Measurements from ENCODE around the gene ADRM1. TPM values are rescaled to one million over a fixed set of nuclear protein-coding genes. Genes with fewer than 3 reads are reported as not detected.

ADRM1 gene
- total RNA-seq, 1 donor from 2014 or later, result 193 TPM

DNA sequence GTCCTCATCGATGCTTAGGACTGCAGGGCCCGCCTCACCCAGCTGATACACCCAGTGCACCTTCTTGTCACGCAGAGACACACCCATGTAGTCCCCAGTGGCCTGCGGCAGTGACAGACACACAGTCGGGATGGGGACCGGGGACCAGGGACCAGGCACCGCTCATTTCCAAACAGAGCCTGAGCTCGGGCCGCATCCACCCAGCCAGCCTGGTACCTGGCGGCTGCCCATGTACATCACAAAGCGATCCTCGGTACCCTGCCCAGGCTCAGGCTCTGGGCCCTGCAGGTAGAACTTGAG is 11.5 kb downstream of the ADRM1 start:
- Histone ChIP-seq H3K36me3 (ENCODE audit: control insufficient read depth, insufficient read depth, low read length) (peaks cover 6% of the 10 kb centered on the region), H3K4me3 (ENCODE audit: low read depth, low read length) (no peak overlapping the region), H3K27me3 (ENCODE audit: control insufficient read depth, insufficient read depth, low read length) (no peaks in the 10 kb centered on the region)
- DNase-seq (ENCODE audit: low read depth), result no peak
- TF ChIP-seq, protein P1, sequence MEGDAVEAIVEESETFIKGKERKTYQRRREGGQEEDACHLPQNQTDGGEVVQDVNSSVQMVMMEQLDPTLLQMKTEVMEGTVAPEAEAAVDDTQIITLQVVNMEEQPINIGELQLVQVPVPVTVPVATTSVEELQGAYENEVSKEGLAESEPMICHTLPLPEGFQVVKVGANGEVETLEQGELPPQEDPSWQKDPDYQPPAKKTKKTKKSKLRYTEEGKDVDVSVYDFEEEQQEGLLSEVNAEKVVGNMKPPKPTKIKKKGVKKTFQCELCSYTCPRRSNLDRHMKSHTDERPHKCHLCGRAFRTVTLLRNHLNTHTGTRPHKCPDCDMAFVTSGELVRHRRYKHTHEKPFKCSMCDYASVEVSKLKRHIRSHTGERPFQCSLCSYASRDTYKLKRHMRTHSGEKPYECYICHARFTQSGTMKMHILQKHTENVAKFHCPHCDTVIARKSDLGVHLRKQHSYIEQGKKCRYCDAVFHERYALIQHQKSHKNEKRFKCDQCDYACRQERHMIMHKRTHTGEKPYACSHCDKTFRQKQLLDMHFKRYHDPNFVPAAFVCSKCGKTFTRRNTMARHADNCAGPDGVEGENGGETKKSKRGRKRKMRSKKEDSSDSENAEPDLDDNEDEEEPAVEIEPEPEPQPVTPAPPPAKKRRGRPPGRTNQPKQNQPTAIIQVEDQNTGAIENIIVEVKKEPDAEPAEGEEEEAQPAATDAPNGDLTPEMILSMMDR (IDR thresholded peaks at IDR 0.05; ENCODE audit: insufficient read depth, low read length, poor library complexity, severe bottlenecking), result no peak

DNA sequence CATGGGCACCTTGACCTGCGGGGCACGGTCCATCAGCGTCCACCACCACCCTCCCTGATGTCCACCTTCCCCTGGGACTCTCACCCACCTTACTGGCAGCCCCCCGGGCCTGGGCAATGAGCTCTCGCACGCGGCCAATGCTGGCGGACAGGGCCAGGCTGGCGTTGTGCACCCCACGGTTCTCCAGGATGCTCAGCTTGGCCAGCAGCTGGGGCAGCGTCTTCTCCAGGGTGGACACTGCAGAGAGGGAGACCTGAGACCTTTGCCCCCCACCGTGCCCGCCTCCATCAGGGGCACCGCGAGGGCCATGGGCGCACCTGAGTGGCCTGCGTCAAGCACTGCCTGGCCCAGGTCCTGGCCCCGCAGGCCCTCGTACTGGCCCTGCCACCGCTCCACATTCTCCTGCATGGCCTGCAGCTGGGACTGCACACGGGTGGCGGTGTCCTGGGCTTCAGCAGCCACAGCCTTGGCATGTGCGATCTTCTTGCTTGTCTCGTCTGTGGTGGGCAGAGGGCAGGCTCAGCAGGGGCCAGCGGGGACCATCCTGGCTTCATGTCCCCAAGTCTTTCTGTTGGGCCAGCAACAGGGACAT is 12.0 kb downstream of the ADRM1 start:
- no peaks in the 10 kb centered on the region for H3K27me3 ChIP-seq (ENCODE audit: control insufficient read depth, insufficient read depth, low read length)
- DNase-seq (ENCODE audit: low read depth), result no peak
- H3K4me3 ChIP-seq (ENCODE audit: low read depth, low read length), result no peak overlapping the region
- TF ChIP-seq, protein P1 (IDR thresholded peaks at IDR 0.05; ENCODE audit: insufficient read depth, low read length, poor library complexity, severe bottlenecking), result no peak
- peaks cover 6% of the 10 kb centered on the region for H3K36me3 ChIP-seq (ENCODE audit: control insufficient read depth, insufficient read depth, low read length)

DNA sequence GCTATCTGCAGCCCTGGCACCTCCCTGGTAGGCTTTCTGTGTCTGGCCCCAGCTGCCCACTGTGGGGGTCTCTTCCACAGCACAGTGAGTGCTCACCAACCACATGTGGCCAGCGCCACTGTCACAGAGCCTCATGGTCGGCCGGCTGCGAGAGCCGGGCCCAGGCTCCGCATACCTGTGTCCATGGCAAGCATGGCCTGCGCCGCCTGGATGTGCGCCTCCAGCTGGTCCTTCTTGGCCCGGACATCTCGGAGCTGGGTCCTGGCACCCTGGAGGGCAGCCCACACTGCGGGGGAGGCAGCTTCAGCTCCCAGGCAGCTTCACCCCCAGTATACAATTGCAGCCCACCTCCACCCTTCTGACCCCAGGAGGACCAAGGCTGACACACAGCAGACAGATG is 13.0 kb downstream of the ADRM1 start:
- TF ChIP-seq, protein P1 (IDR thresholded peaks at IDR 0.05; ENCODE audit: insufficient read depth, low read length, poor library complexity, severe bottlenecking), result no peak
- Histone ChIP-seq H3K27me3 (ENCODE audit: control insufficient read depth, insufficient read depth, low read length) (no peaks in the 10 kb centered on the region), H3K4me3 (ENCODE audit: low read depth, low read length) (no peak overlapping the region), H3K36me3 (ENCODE audit: control insufficient read depth, insufficient read depth, low read length) (peaks cover 6% of the 10 kb centered on the region)
- no peak for DNase-seq (ENCODE audit: low read depth)

DNA sequence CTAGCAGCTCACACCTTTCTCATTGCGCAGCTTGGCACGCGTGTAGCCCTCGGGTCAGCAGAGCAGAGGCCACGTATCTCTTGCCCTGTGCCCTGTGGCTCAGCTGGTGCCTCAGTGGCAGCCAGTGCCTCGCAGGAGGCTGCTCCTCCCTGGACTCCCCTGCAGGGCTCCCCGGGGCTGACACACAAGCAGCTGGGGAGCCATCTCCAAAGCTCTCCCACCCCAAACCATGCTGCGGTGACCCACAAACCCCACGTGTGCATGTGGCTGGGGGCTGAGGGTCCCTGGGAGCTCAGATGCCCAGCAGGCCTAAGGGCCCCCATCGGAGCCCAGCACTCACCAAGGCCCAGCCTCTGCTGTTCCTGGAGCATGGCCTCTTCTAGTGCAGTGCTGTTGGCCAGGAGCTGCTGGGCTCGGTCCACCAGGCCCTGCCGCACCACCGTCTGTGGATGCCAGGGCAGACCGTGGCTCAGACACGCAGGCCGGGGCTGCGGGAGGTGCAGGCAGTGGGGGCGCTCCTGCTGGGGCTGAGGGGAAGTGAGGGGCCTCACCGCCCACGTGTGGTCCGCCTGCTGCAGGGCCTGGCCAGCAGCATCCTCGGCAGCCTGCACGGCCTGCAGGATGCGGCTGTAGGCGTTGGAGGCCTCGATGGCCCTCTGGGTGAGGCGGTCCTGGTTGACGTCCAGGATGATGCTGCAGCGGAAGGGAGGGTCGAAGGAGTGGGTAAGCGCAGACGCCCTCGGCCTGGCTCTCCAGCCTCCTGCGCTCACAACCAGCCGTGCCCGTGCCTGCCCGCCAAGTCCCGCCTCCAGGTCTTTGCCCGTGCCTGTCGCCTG is 13.8 kb downstream of the ADRM1 start:
- no peak for DNase-seq (ENCODE audit: low read depth)

DNA sequence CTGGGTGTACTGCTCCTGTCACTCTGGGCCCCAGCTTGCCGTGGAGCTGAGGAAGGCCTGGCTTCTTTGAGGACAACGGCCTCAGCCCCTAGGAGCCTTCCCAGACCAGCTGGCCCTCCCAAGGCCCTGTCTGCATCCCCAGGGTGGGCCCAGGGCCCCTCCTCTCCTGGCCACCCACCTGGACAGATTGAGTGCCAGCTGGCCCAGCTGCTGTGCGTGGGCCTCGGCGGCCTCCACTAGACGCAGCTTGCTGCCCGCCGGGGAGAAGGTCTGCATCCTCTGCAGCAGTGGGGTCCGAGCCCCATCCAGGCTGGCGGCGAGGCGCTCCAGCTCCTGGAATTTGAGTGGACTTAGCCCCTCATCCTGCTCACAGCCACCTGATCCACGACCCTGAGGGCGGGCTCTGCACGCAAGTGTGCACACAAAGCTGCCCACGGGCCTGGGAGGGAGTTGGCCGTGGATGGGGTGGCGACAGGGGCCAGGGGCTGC is 14.4 kb downstream of the ADRM1 start:
- H3K27me3 ChIP-seq (ENCODE audit: control insufficient read depth, insufficient read depth, low read length), result no peaks in the 10 kb centered on the region
- TF ChIP-seq, protein P1 (IDR thresholded peaks at IDR 0.05; ENCODE audit: insufficient read depth, low read length, poor library complexity, severe bottlenecking), result no peak
- H3K36me3 ChIP-seq (ENCODE audit: control insufficient read depth, insufficient read depth, low read length), result peaks cover 8% of the 10 kb centered on the region
- H3K4me3 ChIP-seq (ENCODE audit: low read depth, low read length), result no peak overlapping the region
- no peak for DNase-seq (ENCODE audit: low read depth)

More for the DNA sequence above, 13.8 kb downstream of the ADRM1 start:
- Histone ChIP-seq H3K36me3 (ENCODE audit: control insufficient read depth, insufficient read depth, low read length) (peaks cover 6% of the 10 kb centered on the region), H3K27me3 (ENCODE audit: control insufficient read depth, insufficient read depth, low read length) (no peaks in the 10 kb centered on the region), H3K4me3 (ENCODE audit: low read depth, low read length) (no peak overlapping the region)
- TF ChIP-seq, protein P1 (IDR thresholded peaks at IDR 0.05; ENCODE audit: insufficient read depth, low read length, poor library complexity, severe bottlenecking), result no peak
